GM12891 (cell line): ENCODE results near the gene SDK1.

Experiments
- DNase-seq: peaks from one replicate; pipeline ENCODE4 v3.0.0; 2011; ENCODE audit warnings: low spot score; ENCODE audit not compliant: insufficient read length
- FAIRE-seq: peaks from 2 replicates; lab custom pipeline; 2011; peaks lifted over from hg19 to GRCh38; lab: Jason Lieb, UNC
- PAX5 ChIP-seq: IDR thresholded peaks from 2 replicates; pipeline ENCODE4 v1.6.1; 2011; ENCODE audit warnings: low read length, moderate library complexity, mild to moderate bottlenecking; ENCODE audit not compliant: insufficient read depth, severe bottlenecking
- POLR2A ChIP-seq: IDR thresholded peaks from 2 replicates; pipeline ENCODE4 v1.6.1; 2011; ENCODE audit warnings: low read depth, low read length, control low read depth
- POLR2AphosphoS5 ChIP-seq: IDR thresholded peaks from 2 replicates; pipeline ENCODE4 v1.6.1; 2011; ENCODE audit warnings: low read depth, low read length, control low read depth
- POU2F2 ChIP-seq: IDR thresholded peaks from 2 replicates; pipeline ENCODE4 v1.6.1; 2011; ENCODE audit warnings: low read depth, mild to moderate bottlenecking, control low read depth, low read length, moderate library complexity
- SPI1 ChIP-seq: IDR thresholded peaks from 2 replicates; pipeline ENCODE4 v1.6.1; 2011; ENCODE audit warnings: low read depth, low read length, control low read depth
- TAF1 ChIP-seq: IDR thresholded peaks from 2 replicates; pipeline ENCODE4 v1.6.1; 2011; ENCODE audit warnings: low read depth, low read length, control low read depth

The SDK1 gene

DNA sequence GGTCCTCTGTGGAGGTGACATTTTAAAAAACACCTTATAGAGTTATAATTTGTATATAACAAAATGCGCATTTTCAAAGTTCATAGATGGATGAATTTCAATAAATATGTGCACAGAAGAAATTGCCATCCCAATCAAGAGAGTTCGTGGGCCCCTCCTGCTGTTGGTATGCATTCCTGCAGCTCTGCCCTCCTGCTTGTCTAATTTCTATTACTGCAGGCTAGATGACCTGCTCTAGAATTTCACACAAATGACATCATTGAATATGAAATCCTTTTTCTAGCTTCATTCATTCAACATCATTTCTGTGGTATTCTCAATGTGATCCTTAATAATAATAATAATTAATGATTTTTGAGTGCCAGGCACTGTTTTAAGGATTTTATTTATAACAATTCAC is 348.2 kb downstream of the SDK1 start:
- TF ChIP-seq TAF1 (no peak), POLR2AphosphoS5 (no peak), POLR2A (no peak), PAX5 (no peak), SPI1 (no peak), POU2F2 (no peak)
- no peak for FAIRE-seq
- no peak for DNase-seq

DNA sequence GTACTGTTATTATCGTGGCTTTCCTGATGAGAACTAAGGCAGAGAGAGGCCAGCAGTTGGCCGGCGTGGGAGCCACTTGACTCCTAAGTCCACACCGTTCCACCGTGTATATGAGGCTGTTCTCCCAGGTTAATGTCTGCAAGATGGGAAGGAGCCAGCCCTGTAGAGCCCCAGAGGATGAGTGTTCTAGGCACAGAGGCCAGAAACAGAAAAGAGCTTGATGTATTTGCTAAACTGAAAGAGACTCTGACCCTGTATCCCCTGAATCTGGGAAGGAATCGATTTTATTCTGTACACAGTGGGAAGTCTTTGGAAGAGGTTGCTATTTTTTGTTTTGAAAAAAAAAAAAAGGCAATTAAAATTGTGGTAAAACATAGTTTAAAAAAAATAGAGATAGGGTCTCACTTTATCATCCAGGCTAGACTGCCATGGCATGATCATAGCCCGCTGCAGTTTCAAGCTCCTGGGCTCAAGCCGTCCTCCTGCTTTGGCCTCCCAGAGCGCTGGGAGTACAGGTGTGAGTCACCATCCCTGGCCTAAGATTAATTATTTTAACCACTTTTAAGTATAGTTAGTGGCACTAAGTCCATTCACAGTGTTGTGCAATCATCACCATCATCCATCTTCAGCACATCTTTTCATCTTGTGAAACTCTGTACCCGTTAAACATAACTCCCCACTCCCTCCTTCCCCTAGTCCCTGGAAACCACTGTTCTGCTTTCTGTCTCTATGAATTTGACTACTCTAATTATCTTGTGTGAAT is 348.8 kb downstream of the SDK1 start:
- FAIRE-seq (no peak), DNase-seq (no peak)
- TF ChIP-seq POLR2A: no peak

DNA sequence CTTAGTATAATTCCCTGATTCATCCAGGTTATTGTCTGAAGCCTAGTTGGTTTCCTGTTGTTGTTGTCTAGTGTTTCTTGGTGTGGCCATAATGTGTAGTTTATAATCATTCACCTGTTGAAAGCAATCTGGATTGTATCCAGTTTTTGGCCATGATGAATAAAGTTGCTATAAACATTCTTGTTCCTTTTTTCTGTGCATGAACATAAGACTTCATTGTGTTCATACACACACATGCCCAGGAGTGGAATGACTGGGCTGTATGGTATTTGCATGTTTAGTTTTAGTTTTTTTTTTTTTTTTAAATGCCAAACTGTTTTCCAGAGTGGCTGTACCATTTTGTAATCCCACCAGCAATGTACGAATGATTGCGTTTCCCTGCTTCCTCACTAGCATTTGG is 349.8 kb downstream of the SDK1 start:
- TF ChIP-seq POLR2AphosphoS5 (no peak), SPI1 (no peak), POU2F2 (no peak), TAF1 (no peak), PAX5 (no peak), POLR2A (no peak)
- no peak for FAIRE-seq
- DNase-seq: no peak

DNA sequence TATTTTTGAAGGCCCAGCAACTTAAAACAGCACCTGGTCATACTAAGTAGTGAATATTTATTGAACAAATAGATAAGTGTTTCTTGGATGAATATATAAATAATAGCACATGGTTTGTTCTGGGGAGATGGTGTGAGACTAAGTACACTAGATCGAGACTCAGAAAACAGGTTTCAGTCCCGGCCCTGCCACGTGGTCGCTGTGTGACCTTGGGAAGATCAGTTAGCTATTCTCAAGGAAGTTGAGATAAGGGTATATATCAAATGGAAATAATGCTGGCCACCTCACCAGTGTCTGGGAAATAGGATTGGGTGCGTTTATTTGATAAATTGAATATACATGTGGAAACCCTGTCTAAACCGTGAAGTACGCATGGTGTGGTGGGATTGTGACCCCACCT is 354.6 kb downstream of the SDK1 start:
- TF ChIP-seq POLR2AphosphoS5 (no peak), POU2F2 (no peak), POLR2A (no peak), PAX5 (no peak), SPI1 (no peak), TAF1 (no peak)
- DNase-seq (no peak), FAIRE-seq (no peak)

DNA sequence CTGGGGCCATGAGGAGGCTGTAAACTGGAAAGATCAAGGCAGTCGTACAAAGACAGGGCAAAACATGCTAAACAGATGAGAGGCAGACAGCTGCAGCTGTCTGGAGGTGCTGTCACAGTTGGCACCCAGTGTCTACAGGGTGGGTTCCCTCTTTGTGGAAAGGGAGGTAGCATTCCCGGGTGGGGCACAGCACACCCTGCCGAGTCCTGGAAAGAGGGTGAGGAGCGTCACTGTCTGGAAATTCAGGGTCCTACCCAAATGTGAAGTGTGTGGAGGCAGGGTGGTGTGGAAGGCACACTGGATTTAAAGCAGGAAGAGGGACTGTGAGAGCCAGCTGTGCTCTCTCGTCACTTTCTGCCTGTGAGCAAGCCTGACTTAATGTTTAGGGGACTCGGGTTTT is 356.2 kb downstream of the SDK1 start:
- DNase-seq: no peak
- TF ChIP-seq TAF1: no peak
- no peak for FAIRE-seq

DNA sequence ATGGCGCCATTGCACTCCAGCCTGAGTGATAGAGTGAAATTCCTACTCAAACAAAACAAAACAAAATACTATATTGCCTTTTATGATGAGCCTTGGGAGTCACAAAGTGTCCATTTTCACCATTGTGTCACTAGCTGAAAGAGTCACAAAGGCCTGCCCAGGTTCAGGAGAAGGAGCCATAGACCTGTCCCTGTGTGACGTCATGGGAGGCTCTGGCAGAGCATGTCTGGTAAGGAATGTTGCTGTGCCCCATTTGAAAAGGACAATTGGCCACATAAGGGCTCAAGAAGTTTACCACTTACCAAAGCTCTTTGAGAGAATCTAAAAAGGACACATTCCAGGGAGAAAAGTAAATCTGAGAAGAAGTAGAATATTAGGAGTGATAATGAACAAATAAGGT is 367.7 kb downstream of the SDK1 start:
- TF ChIP-seq POLR2AphosphoS5: no peak
- no peak for TF ChIP-seq PAX5
- no peak for TF ChIP-seq TAF1
- no peak for TF ChIP-seq SPI1
- no peak for TF ChIP-seq POU2F2
- no peak for FAIRE-seq

DNA sequence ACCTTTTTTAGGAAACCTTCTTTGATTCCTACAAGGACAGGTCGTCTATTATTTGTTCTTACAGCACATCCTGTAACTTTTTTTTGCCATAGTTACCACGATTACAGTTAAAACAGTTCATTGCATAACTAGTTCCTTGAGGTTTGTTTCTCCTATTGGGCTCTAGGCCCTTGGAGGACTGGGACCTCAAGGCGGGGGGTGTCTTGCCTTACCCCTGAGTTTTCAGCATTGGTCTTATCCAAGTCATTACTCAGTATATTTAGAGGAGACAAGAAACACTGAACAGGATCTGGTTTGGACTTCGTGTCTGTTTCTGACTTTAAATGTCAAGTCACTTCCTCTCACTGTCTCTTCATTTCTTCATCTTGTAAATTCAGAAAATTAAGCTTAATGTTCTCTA is 369.8 kb downstream of the SDK1 start:
- DNase-seq (no peak), FAIRE-seq (no peak)
- TF ChIP-seq POLR2AphosphoS5 (no peak), POLR2A (no peak), TAF1 (no peak), PAX5 (no peak), SPI1 (no peak), POU2F2 (no peak)

More for the DNA sequence above, 367.7 kb downstream of the SDK1 start:
- no peak for DNase-seq

DNA sequence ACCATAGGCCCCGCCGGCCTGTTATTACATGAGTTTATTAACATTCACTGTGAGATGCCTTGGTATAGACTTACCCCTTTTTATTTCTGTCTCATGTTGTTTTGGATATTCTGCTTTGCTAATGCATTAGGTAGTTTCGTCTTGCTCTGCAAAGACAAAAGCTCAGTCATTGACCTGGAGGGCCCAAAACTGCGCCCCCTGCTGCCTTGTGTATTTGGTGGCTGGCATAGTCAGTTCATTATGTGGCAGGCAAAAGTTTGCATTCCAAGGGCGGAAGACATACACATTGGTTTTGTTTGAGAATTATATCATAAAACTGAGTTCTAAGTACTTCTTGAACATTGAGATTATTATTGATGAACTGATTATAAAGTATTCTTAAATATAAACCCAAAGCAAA is 372.5 kb downstream of the SDK1 start:
- DNase-seq (no peak), FAIRE-seq (no peak)
- TF ChIP-seq TAF1: no peak
- TF ChIP-seq POLR2A: no peak
- TF ChIP-seq PAX5: no peak
- TF ChIP-seq POU2F2: no peak
- TF ChIP-seq SPI1: no peak
- TF ChIP-seq POLR2AphosphoS5: no peak

DNA sequence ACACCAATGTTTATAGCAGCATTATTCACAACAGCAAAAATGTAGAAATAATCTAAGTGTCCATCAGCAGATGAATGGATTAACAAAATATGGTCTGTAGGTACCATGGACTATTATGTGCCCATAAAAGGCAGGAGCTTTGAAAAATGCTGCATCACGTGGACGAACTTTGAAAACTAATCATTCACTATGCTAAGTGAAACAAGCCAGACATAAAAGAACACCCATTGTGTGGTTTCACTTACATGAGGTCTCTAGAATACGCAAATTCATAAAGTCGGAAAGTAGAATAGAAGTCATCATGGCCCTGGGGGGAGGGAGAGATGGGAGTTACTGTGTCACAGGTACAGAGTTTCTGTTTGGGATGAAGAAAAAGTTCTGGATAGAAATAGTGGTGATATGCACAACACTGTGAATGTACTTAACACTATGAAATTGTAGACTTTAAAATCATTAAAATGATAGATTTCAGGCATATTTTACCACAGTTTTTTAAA is 377.3 kb downstream of the SDK1 start:
- FAIRE-seq (no peak), DNase-seq (no peak)
- no peak for TF ChIP-seq PAX5
- TF ChIP-seq POLR2AphosphoS5: no peak
- TF ChIP-seq POLR2A: no peak
- no peak for TF ChIP-seq SPI1
- no peak for TF ChIP-seq TAF1
- no peak for TF ChIP-seq POU2F2

DNA sequence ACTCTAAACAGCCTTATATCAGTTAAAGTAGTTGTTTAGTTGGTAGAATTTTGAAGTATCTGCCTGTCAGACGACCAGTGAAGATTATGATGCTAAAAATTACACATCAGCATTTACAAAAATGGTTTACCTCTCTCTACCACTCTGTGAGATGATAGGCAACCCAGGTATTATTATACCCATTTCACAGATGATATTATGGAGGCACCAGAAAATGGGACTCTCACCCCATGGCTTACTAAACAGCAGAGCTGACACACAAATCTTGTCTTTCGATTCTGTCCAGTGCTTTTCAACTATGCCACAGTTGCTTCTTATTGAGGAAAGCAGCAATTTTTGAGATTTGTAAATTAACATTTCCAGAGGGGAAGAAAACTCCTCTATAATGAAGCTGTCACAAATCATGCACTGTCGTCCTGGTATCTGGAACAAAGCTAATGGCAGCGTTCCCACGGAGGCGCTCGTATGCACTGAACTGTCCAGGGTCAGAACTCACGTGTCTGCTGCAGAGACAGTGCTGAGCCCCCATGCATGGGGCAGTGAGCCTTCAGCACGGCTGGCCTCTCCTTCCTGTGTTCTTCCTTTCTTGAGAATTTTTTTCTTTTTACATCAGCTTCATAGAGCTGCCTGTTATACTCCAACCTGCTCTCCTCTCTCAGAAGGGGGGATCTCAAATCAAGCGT is 381.1 kb downstream of the SDK1 start:
- FAIRE-seq (no peak), DNase-seq (no peak)
- TF ChIP-seq POU2F2 (no peak), POLR2AphosphoS5 (no peak), TAF1 (no peak)
